HG03558 (cell line): ENCODE results near the gene VASH2.
"Not testable (repeated sequence)": the region's sequence is repeated elsewhere in the genome, so short reads cannot be mapped to it uniquely, and the experiment has no call there.

Experiments
- ATAC-seq: cut with Tn5 transposase; IDR thresholded peaks from one replicate; pipeline ENCODE4 v1.9.1; 2021; ENCODE audit warnings: moderate number of reproducible peaks; ENCODE audit not compliant: unreplicated experiment; ENCODE audit errors: extremely low read depth

VASH2 gene

GRCh38 chr1:212954514-212954913, 4.2 kb downstream of the VASH2 start:
- no peak for ATAC-seq

GRCh38 chr1:212955098-212955497, 4.8 kb downstream of the VASH2 start:
- ATAC-seq: no peak

- ATAC-seq: no peak
These were observed 5.8 kb downstream of the VASH2 start for GRCh38 chr1:212955961-212956620.

- no peak for ATAC-seq
These were observed 7.2 kb downstream of the VASH2 start for GRCh38 chr1:212957546-212957945.

GRCh38 chr1:212958175-212958574, 7.8 kb downstream of the VASH2 start:
- ATAC-seq: no peak

- peak; percentile 37 for ATAC-seq
These were observed 9.2 kb downstream of the VASH2 start for GRCh38 chr1:212959266-212960220.

GRCh38 chr1:212960932-212961331, 10.6 kb downstream of the VASH2 start:
- ATAC-seq: no peak

- ATAC-seq: no peak
These were observed 12.2 kb downstream of the VASH2 start for GRCh38 chr1:212962509-212962908.

- ATAC-seq: no peak
These were observed 13.8 kb downstream of the VASH2 start for GRCh38 chr1:212964102-212964501.

GRCh38 chr1:212964993-212965392, 14.7 kb downstream of the VASH2 start:
- not testable (repeated sequence) for ATAC-seq

GRCh38 chr1:212966616-212967015, 16.3 kb downstream of the VASH2 start:
- no peak for ATAC-seq

- ATAC-seq: no peak
These were observed 17.5 kb downstream of the VASH2 start for GRCh38 chr1:212967801-212968200.

- ATAC-seq: no peak
These were observed 18.1 kb downstream of the VASH2 start for GRCh38 chr1:212968368-212968863.

- no peak for ATAC-seq
These were observed 19.7 kb downstream of the VASH2 start for GRCh38 chr1:212970085-212970484.

GRCh38 chr1:212971312-212971711, 21.0 kb downstream of the VASH2 start:
- ATAC-seq: no peak

- no peak for ATAC-seq
These were observed 23.1 kb downstream of the VASH2 start for GRCh38 chr1:212973426-212973825.

GRCh38 chr1:212973899-212974298, 23.6 kb downstream of the VASH2 start:
- ATAC-seq: no peak

- ATAC-seq: no peak
These were observed 24.4 kb downstream of the VASH2 start for GRCh38 chr1:212974711-212975110.

GRCh38 chr1:212975111-212975918, 25.0 kb downstream of the VASH2 start:
- no peak for ATAC-seq

- ATAC-seq: no peak
These were observed 26.2 kb downstream of the VASH2 start for GRCh38 chr1:212976586-212976985.
